Measurements from ENCODE around the gene MGRN1. TPM values are rescaled to one million over a fixed set of nuclear protein-coding genes. Genes with fewer than 3 reads are reported as not detected.

Gene MGRN1
- polyA plus RNA-seq, 1 donor from 2014 or later, result 35.9 TPM

DNA sequence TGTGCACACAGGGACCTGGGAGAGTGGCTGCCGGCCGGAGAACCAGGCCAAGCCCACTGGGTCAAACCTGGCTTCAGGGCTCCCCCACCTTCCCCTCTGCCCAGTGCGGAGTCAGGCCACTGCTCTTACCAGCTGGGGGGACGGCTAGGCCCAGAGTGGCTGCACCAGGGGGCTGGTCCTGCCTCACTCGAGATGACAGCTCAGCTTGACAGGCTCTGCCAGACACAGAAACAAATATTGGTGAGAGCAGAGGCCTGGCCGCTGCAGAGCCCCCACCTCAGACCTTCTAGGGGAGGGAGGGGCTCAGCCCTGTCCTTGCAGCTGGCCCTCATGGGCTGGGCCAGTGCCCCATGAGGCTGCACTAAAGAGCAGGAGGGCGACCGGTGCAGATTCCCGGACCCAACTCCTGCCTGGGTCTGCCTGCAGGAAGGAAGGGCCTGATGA is 73.2 kb downstream of the MGRN1 start:
- no peaks in the 10 kb centered on the region for H3K9me3 ChIP-seq (ENCODE audit: low read length)
- no peaks in the 10 kb centered on the region for H3K9me2 ChIP-seq (ENCODE audit: insufficient read depth, low read length)
- no peak overlapping the region for H3K9ac ChIP-seq (ENCODE audit: low read length)
- no peaks in the 10 kb centered on the region for H4K20me1 ChIP-seq (ENCODE audit: insufficient read depth)
- no peak overlapping the region for H3K4me2 ChIP-seq (ENCODE audit: low read length)
- H2AFZ ChIP-seq (ENCODE audit: low read depth, low read length), result no peak overlapping the region
- no peak overlapping the region for H3K4me3 ChIP-seq (ENCODE audit: low read length)
- H3K27me3 ChIP-seq (ENCODE audit: insufficient read depth, low read depth, low read length), result no peaks in the 10 kb centered on the region
- no peaks in the 10 kb centered on the region for H3K36me3 ChIP-seq (ENCODE audit: insufficient read depth, low read length)
- no peaks in the 10 kb centered on the region for H3K79me2 ChIP-seq (replicated peaks; ENCODE audit: insufficient read depth, low read length)
- no peak for TF ChIP-seq SMC3 (conservative IDR thresholded peaks at IDR 0.05; ENCODE audit: poor library complexity)
- TF ChIP-seq REST (IDR thresholded peaks at IDR 0.05; ENCODE audit: borderline replicate concordance), result no peak
- no peak for TF ChIP-seq EZH2 (IDR thresholded peaks at IDR 0.05; ENCODE audit: borderline replicate concordance, insufficient read depth, low read length, poor library complexity, severe bottlenecking)
- no peak for TF ChIP-seq MXI1 (conservative IDR thresholded peaks at IDR 0.05; ENCODE audit: poor library complexity, severe bottlenecking)
- TF ChIP-seq TAF1 (IDR thresholded peaks at IDR 0.05; ENCODE audit: low read depth), result no peak
- TF ChIP-seq EP300 (conservative IDR thresholded peaks at IDR 0.05; ENCODE audit: poor library complexity, severe bottlenecking), result no peak
- no peak for TF ChIP-seq POLR2AphosphoS5 (IDR thresholded peaks at IDR 0.05)
- no peak for TF ChIP-seq CTCF (IDR thresholded peaks at IDR 0.05; ENCODE audit: poor library complexity, severe bottlenecking)
- no peak for TF ChIP-seq RAD21 (conservative IDR thresholded peaks at IDR 0.05)
- no peak overlapping the region for H3K27ac ChIP-seq (ENCODE audit: low read length)
- H3F3A ChIP-seq (ENCODE audit: insufficient read depth, low read length, poor library complexity, severe bottlenecking), result no peaks in the 10 kb centered on the region

DNA sequence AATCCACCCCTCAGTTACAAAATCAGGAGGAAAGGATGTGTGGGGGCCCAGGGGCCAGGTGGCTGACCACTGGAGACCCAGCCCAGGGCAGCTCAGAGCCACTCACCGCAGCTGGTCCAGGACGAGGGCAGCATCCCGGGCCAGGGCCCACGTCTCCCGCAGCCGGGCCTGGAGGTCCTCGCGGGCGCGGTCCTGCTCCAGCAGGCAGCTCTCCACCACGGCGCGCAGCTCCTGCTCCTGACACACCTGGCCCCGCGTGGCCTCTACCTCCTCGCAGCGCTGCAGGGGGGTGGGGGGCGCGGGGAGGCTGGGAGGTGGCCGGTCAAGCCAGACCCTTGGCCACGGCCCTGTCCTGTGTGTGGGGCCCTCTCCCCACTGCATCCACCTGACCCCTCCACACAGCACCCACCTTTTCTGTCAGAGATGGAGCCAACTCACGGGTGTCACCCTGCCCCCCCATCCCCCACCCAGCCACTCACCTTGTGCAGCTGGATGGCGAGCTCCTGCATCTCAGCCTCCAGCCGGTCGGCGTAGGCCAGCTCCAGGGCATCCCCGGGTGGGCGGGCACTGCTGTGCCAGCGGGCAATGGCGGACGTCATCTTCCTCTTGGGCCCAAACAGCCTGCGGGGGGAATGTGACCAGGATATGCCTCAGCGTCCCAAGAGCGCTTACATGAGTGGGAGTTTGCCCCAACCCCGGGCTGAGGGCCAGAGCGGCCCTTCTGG is 73.9 kb downstream of the MGRN1 start:
- Histone ChIP-seq H3K9me2 (ENCODE audit: insufficient read depth, low read length) (no peaks in the 10 kb centered on the region), H3K4me2 (ENCODE audit: low read length) (no peak overlapping the region), H3K9me3 (ENCODE audit: low read length) (no peaks in the 10 kb centered on the region), H2AFZ (ENCODE audit: low read depth, low read length) (no peak overlapping the region), H4K20me1 (ENCODE audit: insufficient read depth) (no peaks in the 10 kb centered on the region), H3K9ac (ENCODE audit: low read length) (no peak overlapping the region), H3K4me3 (ENCODE audit: low read length) (no peak overlapping the region), H3K36me3 (ENCODE audit: insufficient read depth, low read length) (no peaks in the 10 kb centered on the region), H3K27ac (ENCODE audit: low read length) (no peak overlapping the region), H3K79me2 (replicated peaks; ENCODE audit: insufficient read depth, low read length) (no peaks in the 10 kb centered on the region), H3F3A (ENCODE audit: insufficient read depth, low read length, poor library complexity, severe bottlenecking) (no peaks in the 10 kb centered on the region), H3K27me3 (ENCODE audit: insufficient read depth, low read depth, low read length) (no peaks in the 10 kb centered on the region)
- TF ChIP-seq SMC3 (conservative IDR thresholded peaks at IDR 0.05; ENCODE audit: poor library complexity) (no peak), CTCF (IDR thresholded peaks at IDR 0.05; ENCODE audit: poor library complexity, severe bottlenecking) (no peak), MXI1 (conservative IDR thresholded peaks at IDR 0.05; ENCODE audit: poor library complexity, severe bottlenecking) (no peak), RAD21 (conservative IDR thresholded peaks at IDR 0.05) (no peak), EZH2 (IDR thresholded peaks at IDR 0.05; ENCODE audit: borderline replicate concordance, insufficient read depth, low read length, poor library complexity, severe bottlenecking) (no peak), REST (IDR thresholded peaks at IDR 0.05; ENCODE audit: borderline replicate concordance) (no peak), EP300 (conservative IDR thresholded peaks at IDR 0.05; ENCODE audit: poor library complexity, severe bottlenecking) (no peak), POLR2AphosphoS5 (IDR thresholded peaks at IDR 0.05) (no peak), TAF1 (IDR thresholded peaks at IDR 0.05; ENCODE audit: low read depth) (no peak)

Data from neural cell (in vitro differentiated cells).